Cardiac fibroblast (primary cell): ENCODE results near the gene R3HDM4.
A peak's percentile ranks its signal among the peaks of the same experiment; 100 is the strongest.
"Not testable (repeated sequence)": the region's sequence is repeated elsewhere in the genome, so short reads cannot be mapped to it uniquely, and the experiment has no call there.

ENCODE experiments used
- DNase-seq, 2 donors: peaks; one replicate each; pipeline versions ENCODE4 v3.0.0 to v3.0.0-alpha.2; 2010; ENCODE audit warnings: low read depth in 2 of 2
- H3K4me3 ChIP-seq, 2 donors: replicated peaks in 1 of 2; 1 replicate in 1 of 2; 2 replicates in 1 of 2; pipeline ENCODE4 v1.5.1; 2011; ENCODE audit warnings: low read depth in 2 of 2, low read length in 2 of 2, mild to moderate bottlenecking in 2 of 2, moderate library complexity in 1 of 2
- CTCF ChIP-seq: IDR thresholded peaks from one replicate; pipeline ENCODE4 v1.5.1; 2011; ENCODE audit warnings: low read depth, mild to moderate bottlenecking, low read length, inconsistent platforms

R3HDM4 gene

GRCh38 chr19:913080-913748, at the start of gene R3HDM4:
R3HDM4 (minus strand) TSS chr19:913219; CDS start chr19:913157, 62 bp downstream.
- no peak for TF ChIP-seq CTCF
- H3K4me3 ChIP-seq, result peak within 1 kb of the TSS; percentile 92 to 94
- peak; percentile 46 to 71 for DNase-seq

GRCh38 chr19:961866-962620, 49.0 kb upstream of the R3HDM4 start:
- H3K4me3 ChIP-seq, result no peak overlapping the region
- TF ChIP-seq CTCF, result no peak
- DNase-seq, result peak in 1 of 2 donors; percentile 25

GRCh38 chr19:960601-960938, 47.6 kb upstream of the R3HDM4 start:
- H3K4me3 ChIP-seq, result no peak overlapping the region
- DNase-seq, result no peak
- TF ChIP-seq CTCF, result no peak

GRCh38 chr19:960020-960419, 47.0 kb upstream of the R3HDM4 start:
- no peak overlapping the region for H3K4me3 ChIP-seq
- no peak for DNase-seq
- no peak for TF ChIP-seq CTCF

GRCh38 chr19:958967-959855, 46.2 kb upstream of the R3HDM4 start:
- H3K4me3 ChIP-seq, result no peak overlapping the region
- peak in 1 of 2 donors; percentile 44 for DNase-seq
- TF ChIP-seq CTCF, result no peak

- not testable (repeated sequence) for DNase-seq, H3K4me3 ChIP-seq
Observed at GRCh38 chr19:957578-957977, 44.6 kb upstream of the R3HDM4 start.
